ENCODE measurements around the gene HNRNPUL1. TPM values are rescaled to one million over a fixed set of nuclear protein-coding genes. Genes with fewer than 3 reads are reported as not detected.

The HNRNPUL1 gene
- total and polyA plus RNA-seq, 2 donors (not counting 1 experiment from before 2014, with no cell fraction given): 60.7 to 273 TPM

GRCh38 chr19:41298348-41298964 lies 34.3 kb downstream of the HNRNPUL1 start:
- no peak overlapping the region for H2AFZ ChIP-seq (ENCODE audit: insufficient read depth, low read depth, low read length, poor library complexity, severe bottlenecking)
- intact Hi-C loops (cut with micrococcal nuclease): loop anchor here (10.0 kb wide), 1 partner anchor 894 kb away; no protein-coding TSS in a partner anchor
- no peaks in the 10 kb centered on the region for H3K9me3 ChIP-seq (ENCODE audit: control extremely low read depth in 1 of 3, control insufficient read depth in 2 of 3, insufficient read depth in 1 of 3, low read length in 2 of 3)
- TF ChIP-seq CTCF (IDR thresholded peaks at IDR 0.05) (no peak), EZH2 (IDR thresholded peaks at IDR 0.05; ENCODE audit: borderline replicate concordance, insufficient read depth, low read depth, low read length, poor library complexity, severe bottlenecking) (no peak)
- H3K27me3 Mint-ChIP-seq: no peaks in the 10 kb centered on the region
- no peaks in the 10 kb centered on the region for H3K27me3 ChIP-seq (replicated peaks in 1 of 4; ENCODE audit: control extremely low read depth in 1 of 4, control insufficient read depth in 3 of 4, insufficient read depth in 4 of 4, low read length in 3 of 4)
- peak overlapping the region; percentile 98 for H3K27ac Mint-ChIP-seq
- ChIA-PET POLR2A (interaction anchor here (0.6 to 2.0 kb wide), 7 partner anchors 11 to 1927 kb away, joined by 3 to 15 read pairs (median 5); partner anchors contain the start of gene HNRNPUL1), CTCF (interaction anchor here (0.8 to 3.3 kb wide), 7 partner anchors 10 to 154 kb away, joined by 3 to 41 read pairs (median 5); partner anchors contain the start of gene HNRNPUL1)
- H3K4me3 ChIP-seq (ENCODE audit: control extremely low read depth in 1 of 5, extremely low read depth in 1 of 5, insufficient read depth in 1 of 5, low read depth in 2 of 5, low read length in 4 of 5): no peak overlapping the region
- peaks cover 58 to 65% of the 10 kb centered on the region in 2 donors for H3K4me1 ChIP-seq (ENCODE audit: control insufficient read depth in 2 of 2, insufficient read depth in 2 of 2, low read length in 2 of 2)
- H3K36me3 ChIP-seq (replicated peaks in 1 of 2; ENCODE audit: control extremely low read depth in 1 of 2, control insufficient read depth in 1 of 2, extremely low read depth in 1 of 2, insufficient read depth in 2 of 2, low read length in 1 of 2): peaks cover 2 to 87% of the 10 kb centered on the region in 2 experiments
- peaks cover 23% of the 10 kb centered on the region for H3K79me2 ChIP-seq (ENCODE audit: control insufficient read depth, insufficient read depth, low read length)
- H3K4me1 Mint-ChIP-seq: peaks cover 71% of the 10 kb centered on the region
- peak overlapping the region; percentile 86 for H3K4me3 Mint-ChIP-seq
- H3K9ac ChIP-seq (ENCODE audit: low read length): peak overlapping the region; percentile 75
- peak overlapping the region; percentile 61 for H3K4me2 ChIP-seq (replicated peaks; ENCODE audit: low read depth, low read length, poor library complexity, severe bottlenecking)
- H3K9me3 Mint-ChIP-seq (ENCODE audit: insufficient read depth): no peaks in the 10 kb centered on the region
- H3K27ac ChIP-seq (ENCODE audit: low read length in 2 of 2): peak overlapping the region; percentile 83 to 100
- ATAC-seq (ENCODE audit: low read depth): peak; percentile 25
- DNase-seq: peak; percentile 85
- no peaks in the 10 kb centered on the region for H4K20me1 ChIP-seq (ENCODE audit: control insufficient read depth, insufficient read depth, low read length, poor library complexity, severe bottlenecking)
- 0% methylated on average over 1 of the region's 4 CpGs for WGBS (ENCODE audit: insufficient coverage)

Data from B cell (primary cell).